ENCODE data around the gene AKAP13. TPM values are rescaled to one million over a fixed set of nuclear protein-coding genes. Genes with fewer than 3 reads are reported as not detected.

The AKAP13 gene
- total RNA-seq, 2 donors from 2014 or later, result 87.3 to 106 TPM

DNA sequence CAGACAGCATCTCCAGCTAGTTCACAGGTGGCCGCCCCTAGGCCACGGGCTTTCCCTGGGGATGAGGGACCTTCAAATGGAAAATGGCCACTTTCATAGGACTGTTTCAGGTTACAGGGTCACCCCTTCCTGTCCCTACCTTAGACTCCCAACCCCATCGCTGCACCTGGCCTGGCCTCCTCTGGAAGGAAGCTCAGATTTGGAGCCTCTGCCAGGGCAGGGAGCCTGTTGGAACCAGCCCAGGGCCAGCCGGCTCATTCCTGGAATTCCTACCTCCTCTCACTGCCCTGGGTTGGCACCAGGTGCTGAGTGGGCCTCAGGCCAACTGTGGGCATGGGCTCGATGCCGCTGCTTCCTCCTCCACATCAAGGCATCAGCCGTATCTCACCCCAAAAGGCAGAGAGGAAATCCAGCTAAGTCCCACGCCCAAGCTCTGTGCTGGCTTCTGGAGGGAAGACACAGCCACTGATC lies 372.1 kb downstream of the AKAP13 start:
- DNase-seq, result no peak
- Histone ChIP-seq H3K9ac (ENCODE audit: low read depth in 2 of 2, low read length in 2 of 2) (no peak overlapping the region), H3K27ac (no peak overlapping the region), H3K36me3 (no peaks in the 10 kb centered on the region), H3K27me3 (no peaks in the 10 kb centered on the region), H3K9me3 (no peaks in the 10 kb centered on the region), H3K4me1 (no peaks in the 10 kb centered on the region), H3K4me3 (no peak overlapping the region)
- intact Hi-C loops (cut with DNase I), result no loop called here
- TF ChIP-seq, protein P1, sequence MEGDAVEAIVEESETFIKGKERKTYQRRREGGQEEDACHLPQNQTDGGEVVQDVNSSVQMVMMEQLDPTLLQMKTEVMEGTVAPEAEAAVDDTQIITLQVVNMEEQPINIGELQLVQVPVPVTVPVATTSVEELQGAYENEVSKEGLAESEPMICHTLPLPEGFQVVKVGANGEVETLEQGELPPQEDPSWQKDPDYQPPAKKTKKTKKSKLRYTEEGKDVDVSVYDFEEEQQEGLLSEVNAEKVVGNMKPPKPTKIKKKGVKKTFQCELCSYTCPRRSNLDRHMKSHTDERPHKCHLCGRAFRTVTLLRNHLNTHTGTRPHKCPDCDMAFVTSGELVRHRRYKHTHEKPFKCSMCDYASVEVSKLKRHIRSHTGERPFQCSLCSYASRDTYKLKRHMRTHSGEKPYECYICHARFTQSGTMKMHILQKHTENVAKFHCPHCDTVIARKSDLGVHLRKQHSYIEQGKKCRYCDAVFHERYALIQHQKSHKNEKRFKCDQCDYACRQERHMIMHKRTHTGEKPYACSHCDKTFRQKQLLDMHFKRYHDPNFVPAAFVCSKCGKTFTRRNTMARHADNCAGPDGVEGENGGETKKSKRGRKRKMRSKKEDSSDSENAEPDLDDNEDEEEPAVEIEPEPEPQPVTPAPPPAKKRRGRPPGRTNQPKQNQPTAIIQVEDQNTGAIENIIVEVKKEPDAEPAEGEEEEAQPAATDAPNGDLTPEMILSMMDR (IDR thresholded peaks at IDR 0.05), result no peak

DNA sequence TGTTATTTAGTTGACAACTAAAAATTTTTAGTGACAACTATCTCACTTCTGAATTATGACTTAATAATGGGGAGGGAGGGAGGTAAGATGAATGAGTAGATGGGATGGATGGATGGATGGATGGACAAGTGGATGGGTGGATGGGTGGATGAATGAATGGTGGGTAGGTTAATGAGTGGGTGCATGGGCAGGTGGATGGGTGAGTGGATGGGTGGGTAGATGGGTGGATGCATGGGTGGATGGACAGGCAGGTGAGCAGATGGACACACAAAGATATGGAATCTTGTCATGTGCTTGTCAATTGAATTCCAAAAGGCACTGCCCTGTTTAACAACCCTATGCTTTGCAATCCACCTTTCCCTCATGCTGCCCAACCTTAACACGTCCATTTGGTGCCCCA lies 372.9 kb downstream of the AKAP13 start:
- H3K9me3 ChIP-seq, result no peaks in the 10 kb centered on the region
- TF ChIP-seq, protein P1 (IDR thresholded peaks at IDR 0.05), result no peak
- H3K9ac ChIP-seq (ENCODE audit: low read depth in 2 of 2, low read length in 2 of 2), result no peak overlapping the region
- H3K4me1 ChIP-seq, result no peaks in the 10 kb centered on the region
- intact Hi-C loops (cut with DNase I), result no loop called here
- H3K27me3 ChIP-seq, result no peaks in the 10 kb centered on the region
- no peak overlapping the region for H3K4me3 ChIP-seq
- H3K27ac ChIP-seq, result no peak overlapping the region
- no peaks in the 10 kb centered on the region for H3K36me3 ChIP-seq
- DNase-seq, result no peak

DNA sequence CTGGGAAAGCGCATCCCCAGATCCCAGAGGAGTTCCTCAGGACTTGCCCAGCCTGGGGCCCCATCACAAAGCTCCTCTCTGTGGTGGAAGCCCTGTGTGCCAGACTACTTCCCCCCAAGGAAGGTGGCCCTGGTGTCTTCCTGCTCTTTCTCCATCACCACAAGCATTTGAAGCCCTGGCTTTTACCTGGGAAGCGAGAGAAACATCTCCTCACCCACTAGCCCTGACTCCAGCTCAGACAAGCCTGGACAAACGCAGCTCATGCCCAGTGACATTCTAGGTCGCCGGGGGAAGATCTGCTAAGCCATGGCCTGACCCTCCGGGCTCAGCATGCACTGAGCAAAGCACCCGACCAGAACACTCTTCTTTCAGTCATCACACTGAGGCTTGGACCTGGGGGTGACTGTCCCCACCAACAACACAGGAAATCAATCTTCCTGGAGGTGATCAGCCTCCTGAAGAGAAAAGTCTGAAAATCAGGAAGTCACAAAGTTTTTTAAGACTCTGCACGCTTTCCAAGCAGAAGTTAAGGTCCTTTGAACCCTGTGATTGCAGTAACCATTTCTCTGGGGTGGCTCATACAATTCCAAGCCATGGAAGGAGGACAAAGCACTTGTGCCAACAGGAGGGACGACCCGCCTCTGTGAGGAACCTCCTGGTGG lies 373.5 kb downstream of the AKAP13 start:
- DNase-seq, result no peak
- H3K4me1 ChIP-seq, result no peaks in the 10 kb centered on the region
- intact Hi-C loops (cut with DNase I), result no loop called here
- TF ChIP-seq, protein P1 (IDR thresholded peaks at IDR 0.05), result no peak
- H3K27ac ChIP-seq, result no peak overlapping the region
- H3K27me3 ChIP-seq, result no peaks in the 10 kb centered on the region
- no peak overlapping the region for H3K9ac ChIP-seq (ENCODE audit: low read depth in 2 of 2, low read length in 2 of 2)
- H3K9me3 ChIP-seq, result no peaks in the 10 kb centered on the region
- no peaks in the 10 kb centered on the region for H3K36me3 ChIP-seq
- no peak overlapping the region for H3K4me3 ChIP-seq

DNA sequence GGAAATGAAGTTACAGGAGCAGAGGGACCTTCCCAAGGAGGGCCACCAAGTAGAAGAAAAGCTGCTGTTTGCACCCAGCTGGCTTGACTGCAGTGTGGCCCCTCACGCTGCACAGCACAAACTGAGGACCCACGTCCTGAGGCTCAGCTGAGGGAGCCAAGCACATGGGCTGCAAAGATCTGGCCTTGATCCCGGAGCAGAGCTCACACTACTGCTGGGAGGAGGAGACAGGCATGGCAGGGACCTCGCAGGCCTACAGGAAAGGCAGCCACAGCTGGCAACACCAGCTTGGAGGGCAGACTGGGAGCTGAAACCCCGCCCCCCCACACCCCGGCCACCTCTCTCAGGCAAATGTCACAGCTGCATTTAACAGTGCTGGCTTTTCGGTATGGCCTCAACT lies 374.6 kb downstream of the AKAP13 start:
- Histone ChIP-seq H3K36me3 (no peaks in the 10 kb centered on the region), H3K27ac (no peak overlapping the region), H3K9me3 (no peaks in the 10 kb centered on the region), H3K27me3 (no peaks in the 10 kb centered on the region), H3K4me1 (no peaks in the 10 kb centered on the region), H3K4me3 (no peak overlapping the region), H3K9ac (ENCODE audit: low read depth in 2 of 2, low read length in 2 of 2) (no peak overlapping the region)
- intact Hi-C loops (cut with DNase I), result no loop called here
- no peak for DNase-seq
- TF ChIP-seq, protein P1 (IDR thresholded peaks at IDR 0.05), result no peak

DNA sequence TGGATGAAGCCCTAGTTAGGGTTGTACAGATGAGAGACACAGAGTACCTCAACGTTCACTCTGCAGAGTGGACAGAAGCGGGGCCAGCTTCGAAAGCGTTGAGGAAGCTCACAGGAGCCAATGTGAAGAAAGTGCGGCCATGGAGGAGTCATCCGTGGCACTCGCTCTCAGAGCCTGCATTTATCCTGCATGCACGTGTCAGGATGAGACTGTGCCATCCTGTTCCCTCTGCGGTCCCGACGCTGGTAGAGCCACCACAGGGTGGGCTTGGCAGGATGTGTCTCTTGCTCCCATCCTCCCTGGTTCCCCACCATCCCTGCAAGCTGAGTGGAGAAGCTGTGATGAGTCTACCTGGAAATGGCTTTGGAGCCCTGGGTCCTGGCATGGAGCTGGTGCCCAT lies 375.1 kb downstream of the AKAP13 start:
- Histone ChIP-seq H3K27me3 (no peaks in the 10 kb centered on the region), H3K4me1 (no peaks in the 10 kb centered on the region), H3K36me3 (no peaks in the 10 kb centered on the region), H3K9me3 (no peaks in the 10 kb centered on the region), H3K27ac (no peak overlapping the region), H3K4me3 (no peak overlapping the region), H3K9ac (ENCODE audit: low read depth in 2 of 2, low read length in 2 of 2) (no peak overlapping the region)
- intact Hi-C loops (cut with DNase I), result no loop called here
- TF ChIP-seq, protein P1 (IDR thresholded peaks at IDR 0.05), result no peak
- no peak for DNase-seq
